H1 (cell line): Measurements from ENCODE around the gene SLC6A20. TPM values are rescaled to one million over a fixed set of nuclear protein-coding genes. Genes with fewer than 3 reads are reported as not detected.

ENCODE experiments used
- CTCF ChIA-PET: fragments of 300-600 bp; sonication (Branson Sonifier 250); formaldehyde crosslinking; loops from one replicate; lab custom pipeline; 2021; ENCODE audit not compliant: partially characterized antibody; lab: Charles Lee
- POLR2A ChIA-PET: fragments of 300-600 bp; sonication (Branson Sonifier 250); formaldehyde crosslinking; loops from one replicate; lab custom pipeline; 2021; ENCODE audit warnings: inconsistent platforms; ENCODE audit not compliant: partially characterized antibody; lab: Charles Lee
- DNase-seq, 2 experiments: peaks; one replicate each; pipeline versions ENCODE4 v3.0.0 to v3.0.0-alpha.2; 2010 to 2022; ENCODE audit warnings: low spot score in 2 of 2, low read depth in 1 of 2, mixed read lengths in 1 of 2
- FAIRE-seq: peaks from 2 replicates; lab custom pipeline; 2011; peaks lifted over from hg19 to GRCh38; lab: Jason Lieb, UNC
- H2AFZ ChIP-seq: 2 replicates; pipeline ENCODE4 v1.8.1; 2012; ENCODE audit warnings: low read length, inconsistent platforms
- H2AK5ac ChIP-seq: 2 replicates; pipeline ENCODE4 v1.6.1; 2013; ENCODE audit warnings: low read depth, low read length
- H2BK120ac ChIP-seq: replicated peaks from 2 replicates; pipeline ENCODE3; 2013; ENCODE audit warnings: low read depth, low read length, inconsistent platforms
- H2BK12ac ChIP-seq: 2 replicates; pipeline ENCODE4 v1.6.1; 2013; ENCODE audit warnings: low read depth, low read length
- H2BK15ac ChIP-seq: 2 replicates; pipeline ENCODE4 v1.6.1; 2013; ENCODE audit warnings: low read length
- H2BK20ac ChIP-seq: 2 replicates; pipeline ENCODE4 v1.6.1; 2013; ENCODE audit warnings: low read length
- H2BK5ac ChIP-seq: 2 replicates; pipeline ENCODE4 v1.6.1; 2013; ENCODE audit warnings: low read depth, low read length
- H3K14ac ChIP-seq: 2 replicates; pipeline ENCODE4 v1.6.1; 2013; ENCODE audit warnings: inconsistent platforms; ENCODE audit not compliant: insufficient read length
- H3K18ac ChIP-seq: 2 replicates; pipeline ENCODE4 v1.6.1; 2013; ENCODE audit warnings: low read length; ENCODE audit errors: extremely low read depth
- H3K23ac ChIP-seq: 2 replicates; pipeline ENCODE4 v1.6.1; 2013; ENCODE audit warnings: inconsistent platforms; ENCODE audit not compliant: insufficient read length
- H3K23me2 ChIP-seq: 2 replicates; pipeline ENCODE4 v1.6.1; 2013; ENCODE audit warnings: low read depth, low read length
- H3K27ac ChIP-seq: 2 replicates; pipeline ENCODE4 v1.6.1; 2011; ENCODE audit warnings: low read depth, low read length, inconsistent platforms
- H3K27me3 ChIP-seq, 4 experiments: replicated peaks in 1 of 4; 1 replicate in 1 of 4; 2 replicates in 3 of 4; pipeline versions ENCODE4 v1.6.1 to v1.8.1; 2011 to 2013; ENCODE audit warnings: low read length in 3 of 4, mild to moderate bottlenecking in 3 of 4, inconsistent platforms in 2 of 4, mixed read lengths in 2 of 4, moderate library complexity in 1 of 4; ENCODE audit not compliant: control insufficient read depth in 3 of 4, insufficient read depth in 3 of 4; ENCODE audit errors: extremely low read depth in 1 of 4
- H3K36me3 ChIP-seq, 4 experiments: 2 replicates each; pipeline versions ENCODE4 v1.6.1 to v1.8.1; 2011 to 2013; ENCODE audit warnings: mild to moderate bottlenecking in 4 of 4, low read length in 3 of 4, moderate library complexity in 2 of 4, control low read depth in 1 of 4, inconsistent platforms in 1 of 4; ENCODE audit not compliant: insufficient read depth in 4 of 4, control insufficient read depth in 2 of 4
- H3K4ac ChIP-seq: replicated peaks from 2 replicates; pipeline ENCODE3; 2013; ENCODE audit warnings: low read length, low read depth, mixed read lengths, inconsistent platforms; ENCODE audit not compliant: insufficient read length
- H3K4me1 ChIP-seq, 4 experiments: replicated peaks in 1 of 4; 1 replicate in 1 of 4; 2 replicates in 3 of 4; pipeline versions ENCODE4 v1.6.1 to v1.8.1; 2011 to 2013; ENCODE audit warnings: low read length in 3 of 4, inconsistent platforms in 2 of 4, mixed read lengths in 1 of 4; ENCODE audit not compliant: insufficient read depth in 4 of 4, control insufficient read depth in 3 of 4
- H3K4me2 ChIP-seq, 2 experiments: 2 replicates each; pipeline versions ENCODE4 v1.6.1 to v1.8.1; 2011 to 2013; ENCODE audit warnings: low read depth in 2 of 2, low read length in 2 of 2, control low read depth in 1 of 2, inconsistent platforms in 1 of 2, mild to moderate bottlenecking in 1 of 2; ENCODE audit not compliant: insufficient read depth in 1 of 2
- H3K4me3 ChIP-seq, 4 experiments: fragments of 200-600, 300-600 bp in 1 of 4; sonication (generic), shearing (Covaris generic), sonication (Bioruptor Twin) in 1 of 4; 2 replicates each; pipeline versions ENCODE4 v1.5.1 to v1.8.1; 2011 to 2016; ENCODE audit warnings: low read length in 4 of 4, low read depth in 3 of 4, control low read depth in 2 of 4, inconsistent platforms in 2 of 4, mild to moderate bottlenecking in 2 of 4, mixed read lengths in 1 of 4, moderate library complexity in 1 of 4; ENCODE audit not compliant: insufficient read depth in 2 of 4; ENCODE audit errors: extremely low read depth in 1 of 4
- H3K56ac ChIP-seq: replicated peaks from 2 replicates; pipeline ENCODE3; 2013; ENCODE audit warnings: low read depth, mild to moderate bottlenecking, mixed read lengths, low read length, inconsistent platforms; ENCODE audit not compliant: insufficient read length
- H3K79me1 ChIP-seq: 2 replicates; pipeline ENCODE4 v1.6.1; 2013; ENCODE audit warnings: low read depth, low read length, control low read depth
- H3K79me2 ChIP-seq, 2 experiments: 2 replicates each; pipeline versions ENCODE4 v1.6.1 to v1.8.1; 2012 to 2013; ENCODE audit warnings: low read length in 2 of 2, mild to moderate bottlenecking in 2 of 2, inconsistent platforms in 1 of 2; ENCODE audit not compliant: insufficient read depth in 2 of 2, control insufficient read depth in 1 of 2
- H3K9ac ChIP-seq, 4 experiments: replicated peaks in 1 of 4; 1 replicate in 1 of 4; 2 replicates in 3 of 4; pipeline versions ENCODE4 v1.6.1 to v1.8.1; 2011 to 2013; ENCODE audit warnings: low read depth in 3 of 4, low read length in 3 of 4, control low read depth in 2 of 4, mild to moderate bottlenecking in 2 of 4, moderate library complexity in 2 of 4, inconsistent platforms in 1 of 4; ENCODE audit errors: extremely low read depth in 1 of 4
- H3K9me3 ChIP-seq, 2 experiments: 2 replicates each; pipeline versions ENCODE4 v1.6.1 to v1.8.1; 2012 to 2013; ENCODE audit warnings: mild to moderate bottlenecking in 2 of 2, moderate library complexity in 2 of 2, control low read depth in 1 of 2, inconsistent platforms in 1 of 2, low read depth in 1 of 2, low read length in 1 of 2, mixed read lengths in 1 of 2; ENCODE audit not compliant: insufficient read depth in 2 of 2
- H4K20me1 ChIP-seq, 2 experiments: replicated peaks in 1 of 2; 2 replicates each; pipeline versions ENCODE3 to v1.8.1; 2011 to 2013; ENCODE audit warnings: inconsistent platforms in 2 of 2, low read length in 2 of 2, mild to moderate bottlenecking in 1 of 2; ENCODE audit not compliant: insufficient read depth in 2 of 2, control insufficient read depth in 1 of 2
- H4K5ac ChIP-seq: 2 replicates; pipeline ENCODE4 v1.6.1; 2013; ENCODE audit warnings: low read length, low read depth, mixed read lengths, inconsistent platforms; ENCODE audit not compliant: insufficient read length
- H4K8ac ChIP-seq: 2 replicates; pipeline ENCODE4 v1.8.0; 2013; ENCODE audit warnings: mild to moderate bottlenecking, moderate library complexity, low read length, inconsistent platforms; ENCODE audit not compliant: insufficient read depth; ENCODE audit errors: extremely low read depth
- H4K91ac ChIP-seq: replicated peaks from 2 replicates; pipeline ENCODE3; 2013; ENCODE audit warnings: low read length, mixed read lengths, inconsistent platforms; ENCODE audit not compliant: insufficient read length
- E2F6 ChIP-seq: IDR thresholded peaks from 2 replicates; pipeline ENCODE4 v1.6.1; 2012; ENCODE audit warnings: inconsistent platforms
- EGR1 ChIP-seq: IDR thresholded peaks from 2 replicates; pipeline ENCODE4 v1.6.1; 2011; ENCODE audit warnings: low read depth, low read length, borderline replicate concordance
- EZH2 ChIP-seq: fragments of 200-600 bp; sonication (generic); IDR thresholded peaks from 2 replicates; pipeline ENCODE4 v1.7.1; 2012; ENCODE audit warnings: low read depth, mild to moderate bottlenecking, moderate library complexity, low read length, inconsistent platforms; ENCODE audit not compliant: severe bottlenecking
- MAX ChIP-seq: IDR thresholded peaks from 2 replicates; pipeline ENCODE4 v1.6.1; 2012; ENCODE audit warnings: inconsistent platforms
- RNF2 ChIP-seq: fragments of 200-900, 300-1000 bp; sonication (generic); IDR thresholded peaks from 2 replicates; pipeline ENCODE4 v1.7.1; 2016; ENCODE audit warnings: borderline replicate concordance, low read depth, mild to moderate bottlenecking, antibody characterized with exemption, low read length; ENCODE audit not compliant: poor library complexity, severe bottlenecking; ENCODE audit errors: missing control alignments
- SIN3A ChIP-seq, 2 experiments: IDR thresholded peaks in 1 of 2; conservative IDR thresholded peaks in 1 of 2; 2 replicates each; pipeline ENCODE4 v1.6.1; 2011 to 2012; ENCODE audit warnings: low read length in 2 of 2, improper control_type of control experiment in 1 of 2, low read depth in 1 of 2, mild to moderate bottlenecking in 1 of 2
- SP2 ChIP-seq: IDR thresholded peaks from 2 replicates; pipeline ENCODE4 v1.6.1; 2012; ENCODE audit warnings: mild to moderate bottlenecking, low read length, inconsistent platforms
- WGBS, 2 experiments: shearing (Covaris generic) in 1 of 2; methylation state at CpG; one replicate each; pipeline versions ENCODE4 v1.1.6 to v1.1.7; 2013 to 2015; ENCODE audit warnings: low lambda C conversion rate in 2 of 2, mixed read lengths in 2 of 2, inconsistent platforms in 1 of 2, low coverage in 1 of 2, missing lambda C conversion rate in 1 of 2; ENCODE audit not compliant: insufficient replicate concordance in 2 of 2, insufficient coverage in 1 of 2, insufficient read length in 1 of 2; ENCODE audit errors: extremely low coverage in 1 of 2, missing lambda C conversion rate in 1 of 2; 5-methylcytosine and 5-hydroxymethylcytosine counted together
- polyA plus RNA-seq, 7 experiments: library from polyadenylated mRNA; depleted of rRNA in 3 of 7; stranded (reverse) in 5 of 7; unstranded in 2 of 7; fragments of >200 nt in 5 of 7; fragments of 200-250 nt in 2 of 7; gene quantifications; 1 replicate in 5 of 7; 2 replicates in 1 of 7; 4 replicates in 1 of 7; pipeline versions ENCODE4 v1.2.1 to v1.2.3, GENCODE V29; 2011 to 2013; ENCODE audit warnings: missing spikeins in 2 of 7, mixed read lengths in 2 of 7
- total RNA-seq: library from RNA; stranded (reverse); fragmentation: NEBNext Ultra II Directional; extraction: Animal tissue kit (Norgen Biotek cat#: 25700); gene quantifications from 2 replicates; pipeline ENCODE4 v1.2.1, GENCODE V29; 2021

Gene SLC6A20
- total and polyA plus RNA-seq, 2 of the 8 experiments (the other 6 are each of a cell fraction or from before 2014, with no cell fraction given): 0.05 TPM; not detected in 1

GRCh38 chr3:45795509-45795881 lies 841 bp downstream of the SLC6A20 start:
- Histone ChIP-seq H2AK5ac (no peak overlapping the region), H2BK120ac (no peak overlapping the region), H3K9me3 (no peaks in the 10 kb centered on the region), H2BK20ac (no peak overlapping the region), H3K23ac (no peak overlapping the region), H3K36me3 (no peaks in the 10 kb centered on the region), H2BK15ac (no peak overlapping the region), H4K91ac (no peak overlapping the region), H3K56ac (no peak overlapping the region), H2AFZ (no peak overlapping the region), H4K8ac (no peak overlapping the region), H4K5ac (no peak overlapping the region), H4K20me1 (peaks cover 0 to 2% of the 10 kb centered on the region in 2 experiments), H3K4ac (no peak overlapping the region), H2BK12ac (no peak overlapping the region), H3K18ac (no peak overlapping the region), H3K23me2 (peaks cover 2% of the 10 kb centered on the region; the same call in 1 of the 2 replicates), H3K79me2 (no peaks in the 10 kb centered on the region), H3K9ac (no peak overlapping the region), H3K79me1 (no peaks in the 10 kb centered on the region), H3K4me3 (peak overlapping the region; percentile 47 to 68 (median 54); a peak in 7 of 8 replicates), H3K4me1 (peaks cover 0 to 3% (median 0%) of the 10 kb centered on the region in 4 experiments; a peak in 2 of 7 replicates), H2BK5ac (no peak overlapping the region), H3K14ac (no peak overlapping the region), H3K4me2 (peak overlapping the region; percentile 49 to 90), H3K27ac (no peak overlapping the region), H3K27me3 (peaks cover 22 to 48% (median 41%) of the 10 kb centered on the region in 4 experiments)
- FAIRE-seq (no peak), DNase-seq (peak in 1 of 2 experiments; percentile 41)
- ChIA-PET POLR2A (no interaction called here), CTCF (interaction anchor here (1.2 to 3.7 kb wide), 3 partner anchors 31 to 34 kb away, joined by 3 to 13 read pairs (median 4); no protein-coding TSS in a partner anchor)
- TF ChIP-seq SP2 (no peak), EGR1 (no peak), RNF2 (peak; percentile 43), E2F6 (0 out of 2 replicates have a peak, but pooled peaks have one; percentile 19), SIN3A (conservative IDR thresholded peaks at IDR 0.05 in 1 of 2, IDR thresholded peaks at IDR 0.05 in 1 of 2; ENCODE audit: low read depth in 1 of 2, low read length in 2 of 2) (no peak), EZH2 (no peak), MAX (peak; percentile 50)
- 19% methylated on average over 14 of the region's 14 CpGs; no CpG with 5 or more reads in 1 of the 2 experiments for WGBS, 2 experiments
